Left colon (tissue), 2 donors: ENCODE data around the gene IL16. TPM values are rescaled to one million over a fixed set of nuclear protein-coding genes. Genes with fewer than 3 reads are reported as not detected.

Experiments
- ATAC-seq: fragments of 200-7000 bp; cut with Tn5 transposase; one replicate; pipeline ENCODE4 v1.9.1; 2020; ENCODE audit warnings: mild to moderate bottlenecking, moderate library complexity
- DNase-seq, 2 donors: peaks; one replicate each; pipeline ENCODE4 v3.0.0-alpha.2; 2020
- intact Hi-C, 2 donors: fragments of 100-400 bp; cut with DNase I in 1 of 2; cut with micrococcal nuclease in 1 of 2; formaldehyde crosslinking; loops; one replicate each; pipeline versions ENCODE4 v1.11.2 to v1.14.0; 2022; cut with DNase I, micrococcal nuclease
- total RNA-seq, 2 donors: library from RNA; stranded (reverse); fragmentation: NEBNext Ultra II Directional; extraction: Animal tissue kit (Norgen Biotek cat#: 25700); gene quantifications; one replicate each; pipeline ENCODE4 v1.2.1, GENCODE V29; 2021
- donor health status: DM: no; HTN: no; CAD: no.
- donor health status: DM: yes; HTN: yes; CAD: no.

IL16 gene
- total RNA-seq, 2 donors from 2014 or later = 2.1 to 9.2 TPM

- DNase-seq (no peak), ATAC-seq (no peak)
- intact Hi-C loops = no loop called here
Observed at GRCh38 chr15:81235276-81236123, 38.8 kb downstream of the IL16 start.

GRCh38 chr15:81239190-81239589 lies 42.5 kb downstream of the IL16 start:
- ATAC-seq (no peak), DNase-seq (no peak)
- intact Hi-C loops = no loop called here

- ATAC-seq = no peak
- intact Hi-C loops = no loop called here
- no peak for DNase-seq
Observed at GRCh38 chr15:81242778-81243177, 46.1 kb downstream of the IL16 start.

GRCh38 chr15:81244306-81244705 lies 47.6 kb downstream of the IL16 start:
- ATAC-seq = no peak
- intact Hi-C loops = no loop called here
- DNase-seq = no peak

GRCh38 chr15:81253846-81254245 lies 57.2 kb downstream of the IL16 start:
- intact Hi-C loops = no loop called here

GRCh38 chr15:81254277-81254915 lies 57.7 kb downstream of the IL16 start:
- intact Hi-C loops = no loop called here
- no peak for ATAC-seq

More at GRCh38 chr15:81253846-81254245, 57.2 kb downstream of the IL16 start:
- ATAC-seq (no peak), DNase-seq (no peak)

GRCh38 chr15:81254916-81255290 lies 58.2 kb downstream of the IL16 start:
- ATAC-seq = no peak
- DNase-seq = no peak
- intact Hi-C loops = no loop called here

More at GRCh38 chr15:81254277-81254915, 57.7 kb downstream of the IL16 start:
- no peak for DNase-seq

GRCh38 chr15:81255315-81255957 lies 58.8 kb downstream of the IL16 start:
- intact Hi-C loops = no loop called here
- no peak for ATAC-seq

GRCh38 chr15:81255958-81256320 lies 59.3 kb downstream of the IL16 start:
- DNase-seq (no peak), ATAC-seq (no peak)
- intact Hi-C loops = no loop called here

More at GRCh38 chr15:81255315-81255957, 58.8 kb downstream of the IL16 start:
- no peak for DNase-seq

- DNase-seq (no peak), ATAC-seq (no peak)
- intact Hi-C loops = no loop called here
Observed at GRCh38 chr15:81256916-81257315, 60.2 kb downstream of the IL16 start.

GRCh38 chr15:81257435-81257834 lies 60.8 kb downstream of the IL16 start:
- intact Hi-C loops = no loop called here
- no peak for ATAC-seq
- no peak for DNase-seq

GRCh38 chr15:81258455-81258854 lies 61.8 kb downstream of the IL16 start:
- DNase-seq (no peak), ATAC-seq (no peak)
- intact Hi-C loops = no loop called here

GRCh38 chr15:81259760-81260298 lies 63.1 kb downstream of the IL16 start:
- intact Hi-C loops = loop anchor here in 1 of 2 donors (10.0 kb wide), 1 partner anchor 105 kb away; no protein-coding TSS in a partner anchor
- no peak for DNase-seq
- no peak for ATAC-seq

GRCh38 chr15:81261172-81261811 lies 64.6 kb downstream of the IL16 start:
- intact Hi-C loops = loop anchor here in 1 of 2 donors (10.0 kb wide), 1 partner anchor 106 kb away; no protein-coding TSS in a partner anchor
- no peak for ATAC-seq
- DNase-seq = no peak

GRCh38 chr15:81263477-81263876 lies 66.8 kb downstream of the IL16 start:
- intact Hi-C loops = loop anchor here in 1 of 2 donors (10.0 kb wide), 1 partner anchor 109 kb away; no protein-coding TSS in a partner anchor
- ATAC-seq (no peak), DNase-seq (no peak)

GRCh38 chr15:81264072-81264857 lies 67.6 kb downstream of the IL16 start:
- no peak for ATAC-seq
- DNase-seq = no peak
- intact Hi-C loops = loop anchor here in 1 of 2 donors (10.0 kb wide), 1 partner anchor 109 kb away; no protein-coding TSS in a partner anchor

- DNase-seq = no peak
- ATAC-seq = peak; percentile 8
- intact Hi-C loops = loop anchor here (5.0 to 10.0 kb wide), 4 partner anchors 108 to 288 kb away; no protein-coding TSS in a partner anchor
Observed at GRCh38 chr15:81265256-81265943, 68.7 kb downstream of the IL16 start.
